D721Med (cell line): ENCODE data around the gene PSMD3.
A peak's percentile ranks its signal among the peaks of the same experiment; 100 is the strongest.

Source experiments
- DNase-seq: peaks from one replicate; pipeline ENCODE4 v3.0.0; 2011; ENCODE audit warnings: low spot score; ENCODE audit not compliant: insufficient read length
- FAIRE-seq: peaks from 2 replicates; lab custom pipeline; 2011; peaks lifted over from hg19 to GRCh38; lab: Jason Lieb, UNC
- TF ChIP-seq, protein P1 (sequence below): IDR thresholded peaks from 2 replicates; pipeline ENCODE4 v1.5.1; 2012; ENCODE audit warnings: mild to moderate bottlenecking, control low read depth; ENCODE audit not compliant: insufficient read depth; ENCODE audit errors: missing control alignments

PSMD3 gene

GRCh38 chr17:39979893-39980350, 685 bp upstream of the PSMD3 start:
- TF ChIP-seq, protein P1, sequence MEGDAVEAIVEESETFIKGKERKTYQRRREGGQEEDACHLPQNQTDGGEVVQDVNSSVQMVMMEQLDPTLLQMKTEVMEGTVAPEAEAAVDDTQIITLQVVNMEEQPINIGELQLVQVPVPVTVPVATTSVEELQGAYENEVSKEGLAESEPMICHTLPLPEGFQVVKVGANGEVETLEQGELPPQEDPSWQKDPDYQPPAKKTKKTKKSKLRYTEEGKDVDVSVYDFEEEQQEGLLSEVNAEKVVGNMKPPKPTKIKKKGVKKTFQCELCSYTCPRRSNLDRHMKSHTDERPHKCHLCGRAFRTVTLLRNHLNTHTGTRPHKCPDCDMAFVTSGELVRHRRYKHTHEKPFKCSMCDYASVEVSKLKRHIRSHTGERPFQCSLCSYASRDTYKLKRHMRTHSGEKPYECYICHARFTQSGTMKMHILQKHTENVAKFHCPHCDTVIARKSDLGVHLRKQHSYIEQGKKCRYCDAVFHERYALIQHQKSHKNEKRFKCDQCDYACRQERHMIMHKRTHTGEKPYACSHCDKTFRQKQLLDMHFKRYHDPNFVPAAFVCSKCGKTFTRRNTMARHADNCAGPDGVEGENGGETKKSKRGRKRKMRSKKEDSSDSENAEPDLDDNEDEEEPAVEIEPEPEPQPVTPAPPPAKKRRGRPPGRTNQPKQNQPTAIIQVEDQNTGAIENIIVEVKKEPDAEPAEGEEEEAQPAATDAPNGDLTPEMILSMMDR, result peak; percentile 0
- no peak for DNase-seq
- FAIRE-seq, result no peak

DNA sequence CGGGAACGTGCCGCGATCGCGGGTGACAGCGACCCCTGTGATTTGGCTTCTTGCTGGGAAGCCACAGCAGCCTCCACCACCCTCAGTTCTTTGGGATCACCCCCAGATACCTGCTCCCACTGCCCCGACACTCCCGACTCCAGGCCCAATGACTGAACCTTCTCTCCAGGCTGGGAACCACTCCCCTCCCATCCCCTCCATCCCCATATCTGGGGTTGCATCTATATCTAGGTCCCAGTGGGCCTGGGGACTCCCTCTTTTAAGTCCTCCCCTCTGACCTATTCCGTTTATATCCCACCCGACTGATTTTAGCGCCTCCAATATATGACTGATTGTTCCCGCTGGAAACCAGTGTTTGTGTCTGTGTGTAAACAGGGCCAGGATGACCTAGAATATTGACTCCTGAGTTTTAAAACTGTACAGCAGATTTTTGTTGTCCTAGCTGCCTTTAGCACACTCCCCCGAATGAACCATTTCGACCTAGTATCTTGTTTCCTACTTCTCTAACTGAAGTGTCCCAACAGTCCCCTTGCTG, 667 bp downstream of the PSMD3 start:
- no peak for FAIRE-seq
- no peak for DNase-seq

DNA sequence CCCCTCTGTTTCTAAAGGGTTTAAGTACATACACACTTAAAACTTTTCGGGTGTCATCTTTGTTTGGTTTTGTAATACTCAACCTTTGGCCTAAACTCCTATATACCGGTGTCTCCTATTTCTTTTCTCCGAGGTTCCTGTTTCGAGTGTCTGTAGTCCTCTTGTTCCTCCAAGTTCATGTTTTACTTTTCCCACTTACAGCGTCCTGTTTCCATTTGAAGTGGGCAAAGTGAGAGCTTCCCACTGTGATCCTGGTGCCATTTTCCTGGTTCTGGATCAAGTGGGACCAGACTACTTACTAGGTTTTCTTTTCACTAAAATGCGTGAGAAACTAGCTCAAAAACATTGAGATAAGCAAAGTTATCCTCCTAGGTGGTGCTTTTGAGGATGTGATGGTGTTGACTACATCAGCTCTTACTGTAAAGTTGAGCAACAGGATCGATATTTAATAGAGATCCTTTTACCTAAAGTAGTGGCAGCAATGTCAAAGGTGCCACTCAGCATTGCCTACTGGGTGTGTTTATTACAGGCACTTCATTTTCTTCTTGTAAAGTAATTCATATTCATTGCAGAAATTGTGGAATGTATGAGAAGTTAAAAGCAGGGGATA, 1.3 kb downstream of the PSMD3 start:
- FAIRE-seq, result no peak
- DNase-seq, result no peak
- TF ChIP-seq, protein P1, result no peak

More for the DNA sequence above, 667 bp downstream of the PSMD3 start:
- TF ChIP-seq, protein P1, result no peak

- TF ChIP-seq, protein P1, result no peak
- FAIRE-seq (no peak), DNase-seq (no peak)
Observed at GRCh38 chr17:39988206-39988810, 7.7 kb downstream of the PSMD3 start.

GRCh38 chr17:39994448-39994847, 13.8 kb downstream of the PSMD3 start:
- FAIRE-seq (no peak), DNase-seq (no peak)
- TF ChIP-seq, protein P1, result no peak

- FAIRE-seq, result no peak
- TF ChIP-seq, protein P1, result no peak
Observed at GRCh38 chr17:39995438-39995837, 14.8 kb downstream of the PSMD3 start.

DNA sequence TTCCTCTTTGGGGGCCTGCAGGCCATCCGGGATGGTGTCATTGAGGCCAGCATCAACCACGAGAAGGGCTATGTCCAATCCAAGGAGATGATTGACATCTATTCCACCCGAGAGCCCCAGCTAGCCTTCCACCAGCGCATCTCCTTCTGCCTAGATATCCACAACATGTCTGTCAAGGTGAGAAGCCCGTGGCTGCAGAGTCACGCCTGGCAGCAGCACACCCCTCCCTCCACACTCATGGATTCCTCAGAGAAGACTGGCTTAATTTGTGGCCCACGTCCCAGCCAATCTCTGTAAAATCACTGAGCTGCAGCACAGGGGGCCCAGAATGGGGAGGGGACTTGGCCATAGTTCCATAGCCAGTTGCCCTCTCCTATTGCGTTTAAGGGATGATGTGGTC, 15.6 kb downstream of the PSMD3 start:
- no peak for DNase-seq

More at GRCh38 chr17:39995438-39995837, 14.8 kb downstream of the PSMD3 start:
- DNase-seq, result no peak

More for the DNA sequence above, 15.6 kb downstream of the PSMD3 start:
- TF ChIP-seq, protein P1, result no peak
- FAIRE-seq, result no peak
